Stimulated activated naive B cell treated with anti-CD40 and anti-IgM and Interleukin-4, amounts not matched to agents 10 μg/mL and 1 μg/mL and 100 μg/mL, for 72 hours (primary cell): ENCODE data around the gene ATP13A1.
"Not testable (repeated sequence)": the region's sequence is repeated elsewhere in the genome, so short reads cannot be mapped to it uniquely, and the experiment has no call there.

Source experiments
- ATAC-seq, 2 donors: fragments of 150-1000 bp; cut with Tn5 transposase; replicated peaks; 2 replicates each; pipeline ENCODE4 v1.10.0; 2021; ENCODE audit warnings: moderate library complexity in 1 of 2
- DNase-seq: peaks from one replicate; pipeline ENCODE4 v3.0.0; 2021
- H3K27ac Mint-ChIP-seq: one replicate; pipeline ENCODE4 v1.8.0; 2022; ENCODE audit warnings: mild to moderate bottlenecking, mixed read lengths
- H3K27me3 Mint-ChIP-seq, 2 donors: one replicate each; pipeline ENCODE4 v1.8.0; 2022; ENCODE audit warnings: mixed read lengths in 2 of 2
- H3K36me3 Mint-ChIP-seq, 2 donors: one replicate each; pipeline ENCODE4 v1.8.0; 2022; ENCODE audit warnings: mixed read lengths in 2 of 2, mild to moderate bottlenecking in 1 of 2
- H3K4me1 Mint-ChIP-seq, 2 donors: one replicate each; pipeline ENCODE4 v1.8.0; 2022; ENCODE audit warnings: mixed read lengths in 2 of 2, mild to moderate bottlenecking in 1 of 2
- H3K4me3 Mint-ChIP-seq, 2 donors: one replicate each; pipeline ENCODE4 v1.8.0; 2022; ENCODE audit warnings: mild to moderate bottlenecking in 2 of 2, mixed read lengths in 2 of 2, moderate library complexity in 1 of 2
- H3K9me3 Mint-ChIP-seq, 2 donors: one replicate each; pipeline ENCODE4 v1.8.0; 2022; ENCODE audit warnings: mixed read lengths in 2 of 2, mild to moderate bottlenecking in 1 of 2

The ATP13A1 gene

GRCh38 chr19:19663256-19664120 lies at the start of gene ATP13A1:
ATP13A1 (minus strand) TSS chr19:19663676; CDS start chr19:19663666, 10 bp downstream.
- H3K36me3 Mint-ChIP-seq: peaks cover 14 to 22% of the 10 kb centered on the region in 2 donors
- DNase-seq: peak; percentile 97
- no peaks in the 10 kb centered on the region for H3K9me3 Mint-ChIP-seq
- H3K4me3 Mint-ChIP-seq: peak within 1 kb of the TSS; percentile 93 to 96
- H3K27me3 Mint-ChIP-seq: no peaks in the 10 kb centered on the region
- peak; percentile 83 for ATAC-seq
- peaks cover 25 to 36% of the 10 kb centered on the region in 2 donors for H3K4me1 Mint-ChIP-seq
- peak within 1 kb of the TSS; percentile 98 for H3K27ac Mint-ChIP-seq

DNA sequence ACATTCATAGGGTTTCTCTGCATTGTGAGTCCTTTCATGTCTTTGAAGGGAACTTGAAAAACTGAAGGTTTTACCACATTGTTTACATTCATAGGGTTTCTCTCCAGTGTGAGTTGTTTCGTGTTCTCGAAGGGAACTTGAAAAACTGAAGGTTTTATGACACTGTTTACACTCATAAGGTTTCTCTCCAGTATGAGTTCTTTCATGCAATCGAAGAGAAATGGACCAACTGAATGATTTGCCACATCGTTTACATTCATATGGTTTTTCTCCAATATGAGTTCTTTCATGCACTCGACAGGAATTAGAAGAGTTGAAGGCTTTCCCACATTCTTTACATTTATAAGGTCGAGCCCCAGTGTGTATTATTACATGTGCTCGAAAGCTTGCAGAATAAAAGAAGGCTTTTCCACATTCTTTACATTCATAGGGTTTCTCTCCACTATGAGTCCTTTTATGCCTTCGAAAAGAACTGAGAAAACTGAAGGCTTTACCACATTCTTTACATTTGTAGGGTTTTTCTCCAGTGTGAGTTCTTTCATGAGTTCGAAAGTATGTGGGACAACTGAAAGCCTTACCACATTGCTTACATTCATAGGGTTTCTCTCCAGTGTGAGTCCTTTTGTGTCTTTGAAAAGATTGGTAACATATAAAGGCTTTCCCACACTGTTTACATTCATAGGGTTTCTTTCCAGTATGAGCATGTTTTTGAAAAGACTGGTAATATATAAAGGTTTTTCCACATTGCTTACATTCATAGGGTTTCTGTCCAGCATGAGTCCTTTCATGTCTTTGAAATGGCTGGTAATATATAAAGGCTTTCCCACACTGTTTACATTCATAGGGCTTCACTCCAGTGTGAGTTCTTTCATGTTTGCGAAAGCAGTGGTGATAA lies 48.7 kb upstream of the ATP13A1 start:
- H3K27me3 Mint-ChIP-seq: no peaks in the 10 kb centered on the region
- peaks cover 74 to 91% of the 10 kb centered on the region in 2 donors for H3K36me3 Mint-ChIP-seq
- H3K27ac Mint-ChIP-seq: no peak overlapping the region
- peaks cover 8 to 24% of the 10 kb centered on the region in 2 donors for H3K9me3 Mint-ChIP-seq
- no peaks in the 10 kb centered on the region for H3K4me1 Mint-ChIP-seq
- DNase-seq (no peak), ATAC-seq (no peak)
- no peak overlapping the region for H3K4me3 Mint-ChIP-seq

GRCh38 chr19:19711306-19711933 lies 47.9 kb upstream of the ATP13A1 start:
- peaks cover 5 to 23% of the 10 kb centered on the region in 2 donors for H3K9me3 Mint-ChIP-seq
- no peak overlapping the region for H3K27ac Mint-ChIP-seq
- DNase-seq (no peak), ATAC-seq (no peak)
- peaks cover 73 to 91% of the 10 kb centered on the region in 2 donors for H3K36me3 Mint-ChIP-seq
- no peaks in the 10 kb centered on the region for H3K27me3 Mint-ChIP-seq
- no peak overlapping the region for H3K4me3 Mint-ChIP-seq
- no peaks in the 10 kb centered on the region for H3K4me1 Mint-ChIP-seq

GRCh38 chr19:19710506-19710905 lies 47.0 kb upstream of the ATP13A1 start:
- Mint-ChIP-seq H3K4me3 (no peak overlapping the region), H3K4me1 (no peaks in the 10 kb centered on the region), H3K27ac (no peak overlapping the region), H3K36me3 (peaks cover 74 to 92% of the 10 kb centered on the region in 2 donors), H3K9me3 (peaks cover 5 to 24% of the 10 kb centered on the region in 2 donors), H3K27me3 (no peaks in the 10 kb centered on the region)
- no peak for ATAC-seq
- DNase-seq: no peak

- no peak overlapping the region for H3K27ac Mint-ChIP-seq
- H3K4me1 Mint-ChIP-seq: no peaks in the 10 kb centered on the region
- DNase-seq (no peak), ATAC-seq (no peak)
- no peaks in the 10 kb centered on the region for H3K27me3 Mint-ChIP-seq
- peaks cover 8 to 25% of the 10 kb centered on the region in 2 donors for H3K9me3 Mint-ChIP-seq
- H3K4me3 Mint-ChIP-seq: no peak overlapping the region
- H3K36me3 Mint-ChIP-seq: peaks cover 74 to 83% of the 10 kb centered on the region in 2 donors
Measured at GRCh38 chr19:19704836-19705235, 41.4 kb upstream of the ATP13A1 start.

DNA sequence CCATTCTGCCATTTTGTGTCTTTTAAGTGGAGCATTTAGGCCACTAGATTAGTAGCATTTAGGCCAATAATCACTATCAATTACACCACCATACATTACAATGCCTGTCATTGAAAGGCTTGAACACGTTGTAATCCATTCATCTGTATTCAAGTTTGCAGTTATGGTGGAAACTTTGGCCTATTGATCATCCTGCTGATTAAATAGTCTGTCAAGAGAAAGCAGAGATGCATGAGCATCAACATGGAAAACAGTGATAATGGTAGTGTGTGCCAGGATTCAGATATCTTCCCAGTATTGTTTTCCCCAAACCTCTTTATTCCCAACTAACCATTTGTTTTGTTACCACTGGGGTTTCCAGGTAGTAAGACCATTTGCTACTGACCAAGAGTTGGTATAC lies 37.0 kb upstream of the ATP13A1 start:
- H3K27ac Mint-ChIP-seq, ATAC-seq, H3K4me1 Mint-ChIP-seq, H3K27me3 Mint-ChIP-seq, H3K4me3 Mint-ChIP-seq, DNase-seq: not testable (repeated sequence)
- Mint-ChIP-seq H3K9me3 (peaks cover 4 to 12% of the 10 kb centered on the region in 2 donors), H3K36me3 (peaks cover 45 to 46% of the 10 kb centered on the region in 2 donors)

DNA sequence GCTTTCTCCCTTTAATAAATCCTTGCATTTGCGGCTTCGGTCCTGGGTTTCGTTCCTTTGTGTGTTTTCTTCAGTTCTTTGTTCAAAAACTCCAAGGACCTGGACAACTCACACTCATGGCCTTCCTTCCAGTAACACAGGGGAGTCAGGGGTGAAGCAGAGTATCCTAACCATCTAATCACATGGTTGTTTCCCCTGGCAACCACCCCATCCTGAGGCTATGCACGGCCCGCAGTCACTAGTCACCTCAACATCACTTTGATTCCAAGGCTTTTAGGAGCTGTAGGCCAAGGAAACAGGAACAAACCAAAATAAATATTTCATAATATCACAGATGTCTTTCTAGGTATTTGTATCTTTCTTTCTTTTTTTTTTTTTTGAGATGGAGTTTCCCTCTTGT lies 34.1 kb upstream of the ATP13A1 start:
- H3K36me3 Mint-ChIP-seq: peaks cover 18 to 19% of the 10 kb centered on the region in 2 donors
- no peaks in the 10 kb centered on the region for H3K27me3 Mint-ChIP-seq
- ATAC-seq (no peak), DNase-seq (no peak)
- H3K4me1 Mint-ChIP-seq: no peaks in the 10 kb centered on the region
- no peak overlapping the region for H3K27ac Mint-ChIP-seq
- H3K4me3 Mint-ChIP-seq: no peak overlapping the region
- peaks cover 4 to 12% of the 10 kb centered on the region in 2 donors for H3K9me3 Mint-ChIP-seq

- DNase-seq (no peak), ATAC-seq (no peak)
- Mint-ChIP-seq H3K27me3 (no peaks in the 10 kb centered on the region), H3K9me3 (peaks cover 0 to 10% of the 10 kb centered on the region in 2 donors), H3K27ac (no peak overlapping the region), H3K4me1 (no peaks in the 10 kb centered on the region), H3K36me3 (peaks cover 14 to 15% of the 10 kb centered on the region in 2 donors), H3K4me3 (no peak overlapping the region)
Measured at GRCh38 chr19:19696386-19696785, 32.9 kb upstream of the ATP13A1 start.

- H3K27ac Mint-ChIP-seq: no peak overlapping the region
- no peaks in the 10 kb centered on the region for H3K4me1 Mint-ChIP-seq
- ATAC-seq: no peak
- no peaks in the 10 kb centered on the region for H3K27me3 Mint-ChIP-seq
- H3K4me3 Mint-ChIP-seq: no peak overlapping the region
- no peak for DNase-seq
- peaks cover 0 to 2% of the 10 kb centered on the region in 2 donors for H3K9me3 Mint-ChIP-seq
- H3K36me3 Mint-ChIP-seq: peaks cover 8 to 10% of the 10 kb centered on the region in 2 donors
Measured at GRCh38 chr19:19691683-19692082, 28.2 kb upstream of the ATP13A1 start.

- H3K4me1 Mint-ChIP-seq, H3K27me3 Mint-ChIP-seq, H3K27ac Mint-ChIP-seq, H3K4me3 Mint-ChIP-seq, DNase-seq, H3K9me3 Mint-ChIP-seq: not testable (repeated sequence)
- ATAC-seq: peak in 1 of 2 donors; percentile 30
- peaks cover 18 to 29% of the 10 kb centered on the region in 2 donors for H3K36me3 Mint-ChIP-seq
Measured at GRCh38 chr19:19689023-19689422, 25.5 kb upstream of the ATP13A1 start.

GRCh38 chr19:19687090-19687489 lies 23.6 kb upstream of the ATP13A1 start:
- Mint-ChIP-seq H3K9me3 (peaks cover 12 to 13% of the 10 kb centered on the region in 2 donors), H3K4me3 (no peak overlapping the region), H3K27me3 (no peaks in the 10 kb centered on the region), H3K4me1 (peaks cover 0 to 5% of the 10 kb centered on the region in 2 donors), H3K36me3 (peaks cover 33 to 44% of the 10 kb centered on the region in 2 donors), H3K27ac (no peak overlapping the region)
- DNase-seq (no peak), ATAC-seq (peak; percentile 42 to 77)

- peak; percentile 27 to 41 for ATAC-seq
- no peak overlapping the region for H3K27ac Mint-ChIP-seq
- no peaks in the 10 kb centered on the region for H3K27me3 Mint-ChIP-seq
- H3K4me3 Mint-ChIP-seq: no peak overlapping the region
- H3K4me1 Mint-ChIP-seq: peaks cover 0 to 5% of the 10 kb centered on the region in 2 donors
- DNase-seq: no peak
- peaks cover 12 to 13% of the 10 kb centered on the region in 2 donors for H3K9me3 Mint-ChIP-seq
- H3K36me3 Mint-ChIP-seq: peaks cover 35 to 44% of the 10 kb centered on the region in 2 donors
Measured at GRCh38 chr19:19686580-19686979, 23.1 kb upstream of the ATP13A1 start.

GRCh38 chr19:19686119-19686518 lies 22.6 kb upstream of the ATP13A1 start:
- Mint-ChIP-seq H3K36me3 (peaks cover 40 to 49% of the 10 kb centered on the region in 2 donors), H3K9me3 (peaks cover 12 to 13% of the 10 kb centered on the region in 2 donors)
- H3K27me3 Mint-ChIP-seq, DNase-seq, ATAC-seq, H3K27ac Mint-ChIP-seq, H3K4me1 Mint-ChIP-seq, H3K4me3 Mint-ChIP-seq: not testable (repeated sequence)
